ENCODE results near the gene HMX1. TPM values are rescaled to one million over a fixed set of nuclear protein-coding genes. Genes with fewer than 3 reads are reported as not detected.

Gene HMX1
- polyA plus RNA-seq, 1 of the 3 experiments (the other 2 are of a cell fraction) = 0.20 TPM

DNA sequence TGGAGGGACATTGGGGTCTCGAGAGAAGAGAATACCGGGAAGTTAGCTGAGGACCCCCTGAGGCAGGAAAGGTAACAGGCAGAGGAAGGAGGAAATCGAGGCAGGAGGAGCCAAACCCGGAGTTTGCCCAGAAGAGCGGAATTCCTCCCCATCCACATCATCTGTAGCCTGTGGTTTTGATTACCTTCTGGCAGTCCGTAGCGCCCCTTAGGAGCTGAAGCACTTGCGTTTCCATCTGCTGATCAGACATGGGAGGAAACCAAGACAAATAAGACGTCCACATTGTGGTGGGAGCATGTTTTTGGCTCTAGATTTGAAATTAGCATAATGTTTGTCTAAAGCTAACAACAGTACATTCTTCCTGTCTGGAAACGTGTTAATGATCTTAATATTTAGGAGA is 26.8 kb upstream of the HMX1 start:
- H3K27me3 ChIP-seq (ENCODE audit: insufficient read depth) = no peaks in the 10 kb centered on the region
- H4K20me1 ChIP-seq (ENCODE audit: insufficient read depth) = no peaks in the 10 kb centered on the region
- TF ChIP-seq TEAD4 (IDR thresholded peaks at IDR 0.05; ENCODE audit: borderline replicate concordance, insufficient read depth) (no peak), RAD21 (IDR thresholded peaks at IDR 0.05; ENCODE audit: low read length) (no peak), SIN3A (IDR thresholded peaks at IDR 0.05; ENCODE audit: borderline replicate concordance, low read depth, low read length) (no peak)
- H3K9ac ChIP-seq = no peak overlapping the region
- no peak overlapping the region for H3K4me3 ChIP-seq (ENCODE audit: low read depth in 2 of 2, low read length in 1 of 2)
- no peaks in the 10 kb centered on the region for H3K79me2 ChIP-seq (ENCODE audit: insufficient read depth)
- no peaks in the 10 kb centered on the region for H3F3A ChIP-seq (replicated peaks; ENCODE audit: insufficient read depth)
- no peaks in the 10 kb centered on the region for H3K9me3 ChIP-seq
- no peak overlapping the region for H3K27ac ChIP-seq (ENCODE audit: low read depth in 2 of 2, low read length in 1 of 2)
- H2AFZ ChIP-seq (ENCODE audit: low read depth) = no peak overlapping the region
- H3K4me1 ChIP-seq (ENCODE audit: control insufficient read depth in 1 of 2, insufficient read depth in 2 of 2, low read depth in 1 of 2, low read length in 1 of 2) = no peaks in the 10 kb centered on the region
- H3K36me3 ChIP-seq (replicated peaks in 1 of 2; ENCODE audit: control insufficient read depth in 1 of 2, insufficient read depth in 2 of 2, low read length in 1 of 2) = no peaks in the 10 kb centered on the region
- ChIA-PET CTCF (interaction anchor here (0.7 to 4.2 kb wide), 5 partner anchors 12 to 291 kb away, joined by 3 to 28 read pairs (median 6); no protein-coding TSS in a partner anchor), POLR2A (no interaction called here)
- no peak for DNase-seq
- 48% methylated on average over 10 of the region's 10 CpGs for WGBS (ENCODE audit: low lambda C conversion rate)
- H3K9me2 ChIP-seq = no peaks in the 10 kb centered on the region
- no peak overlapping the region for H3K4me2 ChIP-seq

DNA sequence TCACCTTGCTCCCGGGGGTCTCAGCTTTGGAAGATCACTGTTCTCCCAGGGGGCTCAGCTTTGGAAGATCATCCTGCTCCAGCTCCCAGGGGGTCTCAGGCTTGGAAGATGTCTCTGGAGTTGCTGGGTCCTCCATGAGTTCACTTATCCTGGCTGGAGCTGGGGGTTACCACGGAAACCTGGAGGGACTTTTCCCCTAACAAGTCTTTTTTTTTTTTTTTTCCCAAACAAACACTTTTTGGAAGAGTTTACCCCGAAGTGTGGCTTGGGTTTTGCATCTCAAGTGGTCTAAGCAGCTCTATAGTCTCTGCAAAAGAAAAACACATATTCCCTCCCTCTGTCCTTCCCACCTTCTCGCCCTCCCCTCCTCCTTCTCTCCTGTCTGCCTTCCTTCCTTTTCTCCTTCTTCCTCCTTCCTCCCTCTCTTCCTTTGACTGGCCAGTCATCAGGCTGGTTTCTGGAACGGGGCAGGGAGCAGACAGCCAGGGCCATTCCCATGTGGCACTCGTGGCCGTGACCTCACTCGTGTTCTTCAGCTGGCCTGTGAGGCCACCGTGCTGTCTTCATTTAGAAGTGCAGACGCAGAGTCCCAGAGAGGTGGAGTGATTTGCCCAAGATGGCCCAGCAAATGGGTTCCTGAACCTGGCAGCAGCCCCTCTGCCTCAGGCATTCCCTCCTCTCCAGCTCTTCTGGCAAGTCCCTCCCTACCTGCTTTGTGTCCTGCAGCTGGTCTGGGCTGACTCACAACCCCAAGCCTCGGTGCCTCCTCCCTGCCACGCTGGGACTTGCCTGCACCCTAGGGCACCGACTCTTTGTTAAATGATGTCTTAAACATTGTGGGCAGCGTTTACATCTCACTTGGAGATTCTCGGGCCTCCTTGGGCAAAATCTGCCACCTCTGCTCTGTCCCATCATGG is 25.9 kb upstream of the HMX1 start:
- no peak overlapping the region for H2AFZ ChIP-seq (ENCODE audit: low read depth)
- no peaks in the 10 kb centered on the region for H3K9me3 ChIP-seq
- WGBS (ENCODE audit: low lambda C conversion rate) = 35% methylated on average over 11 of the region's 15 CpGs
- TF ChIP-seq FOXJ3 (CRISPR knock-in tag; IDR thresholded peaks at IDR 0.05) = no peak
- no peak for TF ChIP-seq RAD21 (IDR thresholded peaks at IDR 0.05; ENCODE audit: low read length)
- no peaks in the 10 kb centered on the region for H3F3A ChIP-seq (replicated peaks; ENCODE audit: insufficient read depth)
- H3K27me3 ChIP-seq (ENCODE audit: insufficient read depth) = no peaks in the 10 kb centered on the region
- POLR2A ChIA-PET = interaction anchor here (0.6 kb wide), 1 partner anchor 217 kb away, joined by 4 read pairs; no protein-coding TSS in a partner anchor
- no peaks in the 10 kb centered on the region for H3K36me3 ChIP-seq (replicated peaks in 1 of 2; ENCODE audit: control insufficient read depth in 1 of 2, insufficient read depth in 2 of 2, low read length in 1 of 2)
- H3K4me2 ChIP-seq = no peak overlapping the region
- CTCF ChIA-PET = interaction anchor here (0.7 to 4.2 kb wide), 4 partner anchors 11 to 209 kb away, joined by 3 to 28 read pairs (median 7); no protein-coding TSS in a partner anchor
- H3K9me2 ChIP-seq = no peaks in the 10 kb centered on the region
- H4K20me1 ChIP-seq (ENCODE audit: insufficient read depth) = no peaks in the 10 kb centered on the region
- no peak for DNase-seq
- no peak overlapping the region for H3K27ac ChIP-seq (ENCODE audit: low read depth in 2 of 2, low read length in 1 of 2)
- H3K4me1 ChIP-seq (ENCODE audit: control insufficient read depth in 1 of 2, insufficient read depth in 2 of 2, low read depth in 1 of 2, low read length in 1 of 2) = no peaks in the 10 kb centered on the region
- no peak overlapping the region for H3K4me3 ChIP-seq (ENCODE audit: low read depth in 2 of 2, low read length in 1 of 2)
- H3K79me2 ChIP-seq (ENCODE audit: insufficient read depth) = no peaks in the 10 kb centered on the region
- no peak overlapping the region for H3K9ac ChIP-seq

DNA sequence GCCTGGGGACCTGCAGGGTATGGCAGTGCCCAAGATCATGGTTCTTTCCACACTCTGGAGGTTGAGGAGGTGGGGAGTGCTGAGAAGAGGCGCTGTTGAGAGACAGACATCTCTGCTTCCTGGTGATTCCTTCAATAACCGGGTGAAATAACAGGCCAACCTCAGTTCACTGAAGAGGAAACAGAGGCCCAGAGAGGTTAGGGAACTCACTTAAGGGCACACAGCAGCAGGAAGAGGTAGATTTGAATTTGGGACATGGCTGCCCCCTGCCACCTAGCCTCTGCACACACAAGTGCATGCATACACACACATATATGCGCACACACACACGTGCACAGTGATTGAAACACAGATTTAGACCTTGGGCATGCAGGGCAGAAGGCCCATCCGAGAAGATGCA is 24.9 kb upstream of the HMX1 start:
- no peaks in the 10 kb centered on the region for H3F3A ChIP-seq (replicated peaks; ENCODE audit: insufficient read depth)
- TF ChIP-seq EZH2phosphoT487 (IDR thresholded peaks at IDR 0.05; ENCODE audit: borderline replicate concordance, low read depth) = no peak
- no peak for TF ChIP-seq CHD2 (IDR thresholded peaks at IDR 0.05; ENCODE audit: low read length, partially characterized antibody)
- no peak overlapping the region for H2AFZ ChIP-seq (ENCODE audit: low read depth)
- no peaks in the 10 kb centered on the region for H3K9me2 ChIP-seq
- ChIA-PET CTCF (interaction anchor here (0.6 to 4.2 kb wide), 4 partner anchors 10 to 208 kb away, joined by 3 to 28 read pairs (median 16); no protein-coding TSS in a partner anchor), POLR2A (no interaction called here)
- WGBS (ENCODE audit: low lambda C conversion rate) = 48% methylated on average over 4 of the region's 5 CpGs
- no peaks in the 10 kb centered on the region for H3K9me3 ChIP-seq
- H3K27ac ChIP-seq (ENCODE audit: low read depth in 2 of 2, low read length in 1 of 2) = no peak overlapping the region
- H3K27me3 ChIP-seq (ENCODE audit: insufficient read depth) = no peaks in the 10 kb centered on the region
- no peaks in the 10 kb centered on the region for H4K20me1 ChIP-seq (ENCODE audit: insufficient read depth)
- H3K36me3 ChIP-seq (replicated peaks in 1 of 2; ENCODE audit: control insufficient read depth in 1 of 2, insufficient read depth in 2 of 2, low read length in 1 of 2) = no peaks in the 10 kb centered on the region
- H3K79me2 ChIP-seq (ENCODE audit: insufficient read depth) = no peaks in the 10 kb centered on the region
- H3K4me2 ChIP-seq = no peak overlapping the region
- no peak overlapping the region for H3K9ac ChIP-seq
- no peak for DNase-seq
- H3K4me3 ChIP-seq (ENCODE audit: low read depth in 2 of 2, low read length in 1 of 2) = no peak overlapping the region
- no peaks in the 10 kb centered on the region for H3K4me1 ChIP-seq (ENCODE audit: control insufficient read depth in 1 of 2, insufficient read depth in 2 of 2, low read depth in 1 of 2, low read length in 1 of 2)

Measured in SK-N-SH (cell line).